K562 (cell line): ENCODE measurements around the gene SLC17A4. TPM values are rescaled to one million over a fixed set of nuclear protein-coding genes. Genes with fewer than 3 reads are reported as not detected.

ENCODE experiments used
- ATAC-seq: fragments of 200-7000 bp; cut with Tn5 transposase; 3 replicates; pipeline ENCODE4 v1.9.1; 2020; ENCODE audit warnings: moderate library complexity
- BruUV-seq: library from RNA; stranded (reverse); fragments of 400-500 nt; replicated peaks from 2 replicates; lab custom pipeline; 2021; lab: Mats Ljungman, UMichigan
- CTCF ChIA-PET: fragments of 300-600 bp; formaldehyde crosslinking; extraction: SDS; loops from one replicate; lab custom pipeline; 2021; ENCODE audit warnings: low intra/inter-chr PET ratio; lab: Yijun Ruan, JAX
- POLR2A ChIA-PET: fragments of 300-600, 350-650 bp; sonication (Branson Sonifier 250); formaldehyde crosslinking; extraction: SDS; loops from one replicate; lab custom pipeline; 2021; ENCODE audit warnings: antibody characterized with exemption, inconsistent platforms; lab: Yijun Ruan, JAX
- DNase-seq, 4 experiments: peaks; one replicate each; pipeline versions ENCODE4 v3.0.0 to v3.0.0-alpha.2; 2011 to 2018; ENCODE audit warnings: low spot score in 3 of 4, mixed read lengths in 3 of 4; ENCODE audit errors: extremely low read depth in 1 of 4
- FAIRE-seq: peaks from 2 replicates; lab custom pipeline; 2011; peaks lifted over from hg19 to GRCh38; lab: Jason Lieb, UNC
- H2AFZ ChIP-seq: 2 replicates; pipeline ENCODE4 v1.6.0; 2011; ENCODE audit warnings: low read depth, low read length, control low read depth, inconsistent platforms
- H3K27ac ChIP-seq: fragments of 200-600 bp; 3 replicates; pipeline ENCODE4 v1.8.0; 2011; ENCODE audit warnings: low read depth, mild to moderate bottlenecking, control low read depth, inconsistent platforms, low read length, moderate library complexity, mixed read lengths; ENCODE audit errors: extremely low read depth
- H3K27me3 ChIP-seq, 2 experiments: fragments of 300-600 bp in 1 of 2; 2 replicates in 1 of 2; 3 replicates in 1 of 2; pipeline versions ENCODE4 v1.6.0 to v1.8.0; 2011; ENCODE audit warnings: inconsistent platforms in 2 of 2, low read length in 2 of 2, mild to moderate bottlenecking in 1 of 2, mixed read lengths in 1 of 2, moderate library complexity in 1 of 2; ENCODE audit not compliant: control insufficient read depth in 2 of 2, insufficient read depth in 2 of 2
- H3K36me3 ChIP-seq: fragments of 300-600 bp; 3 replicates; pipeline ENCODE4 v1.8.0; 2011; ENCODE audit warnings: mild to moderate bottlenecking, low read length, inconsistent platforms; ENCODE audit not compliant: control insufficient read depth, insufficient read depth
- H3K4me1 ChIP-seq, 2 experiments: fragments of 200-600 bp in 1 of 2; replicated peaks in 1 of 2; 2 replicates in 1 of 2; 3 replicates in 1 of 2; pipeline versions ENCODE4 v1.5.1 to v1.8.0; 2011; ENCODE audit warnings: inconsistent platforms in 2 of 2, low read length in 2 of 2, mild to moderate bottlenecking in 1 of 2, mixed read lengths in 1 of 2, moderate library complexity in 1 of 2; ENCODE audit not compliant: control insufficient read depth in 2 of 2, insufficient read depth in 2 of 2
- H3K4me2 ChIP-seq: 2 replicates; pipeline ENCODE4 v1.6.1; 2011; ENCODE audit warnings: low read length, control low read depth, inconsistent platforms, mixed read lengths; ENCODE audit not compliant: insufficient read depth
- H3K4me3 ChIP-seq: fragments of 200-600 bp; sonication (generic), shearing (Covaris generic); 2 replicates; pipeline ENCODE4 v1.5.1; 2016; ENCODE audit warnings: control low read depth, inconsistent platforms
- H3K79me2 ChIP-seq: fragments of 200-600 bp; 3 replicates; pipeline ENCODE4 v1.8.0; 2011; ENCODE audit warnings: low read length, inconsistent platforms; ENCODE audit not compliant: control insufficient read depth, insufficient read depth
- H3K9ac ChIP-seq, 2 experiments: 2 replicates each; pipeline versions ENCODE4 v1.6.0 to v1.6.1; 2011; ENCODE audit warnings: low read depth in 2 of 2, low read length in 2 of 2, control low read depth in 1 of 2, inconsistent platforms in 1 of 2, mild to moderate bottlenecking in 1 of 2, mixed read lengths in 1 of 2; ENCODE audit not compliant: insufficient read depth in 1 of 2
- H3K9me1 ChIP-seq: one replicate; pipeline ENCODE4 v1.6.0; 2011; ENCODE audit warnings: inconsistent platforms, mild to moderate bottlenecking, low read length, moderate library complexity; ENCODE audit not compliant: control insufficient read depth, insufficient read depth
- H3K9me3 ChIP-seq: replicated peaks from 2 replicates; pipeline ENCODE4 v1.5.1; 2011; ENCODE audit warnings: low read depth, low read length, inconsistent platforms; ENCODE audit not compliant: control insufficient read depth, insufficient read depth
- H4K20me1 ChIP-seq: replicated peaks from 2 replicates; pipeline ENCODE4 v1.6.1; 2011; ENCODE audit warnings: low read length, inconsistent platforms, mixed read lengths; ENCODE audit not compliant: control insufficient read depth, insufficient read depth
- DNMT1 ChIP-seq: fragments of 450-650 bp; IDR thresholded peaks from 2 replicates; pipeline ENCODE4 v1.6.1; 2016; ENCODE audit warnings: antibody characterized with exemption, mild to moderate bottlenecking
- SPI1 ChIP-seq: IDR thresholded peaks from 2 replicates; pipeline ENCODE4 v1.6.1; 2011; ENCODE audit warnings: low read depth, low read length, control low read depth, borderline replicate concordance
- TCF3 ChIP-seq: sonication (generic); formaldehyde crosslinking; IDR thresholded peaks from 2 replicates; pipeline ENCODE4 v1.4.0; 2020; ENCODE audit warnings: mild to moderate bottlenecking, missing genetic modification reagents
- ZFP36 ChIP-seq: fragments of 150-350 bp; IDR thresholded peaks from 2 replicates; pipeline ENCODE4 v1.6.1; 2018; ENCODE audit warnings: low read length, low read depth; ENCODE audit not compliant: partially characterized antibody
- ZNF589 ChIP-seq: fragments of 200-800 bp; sonication (Bioruptor generic); IDR thresholded peaks from 2 replicates; pipeline ENCODE4 v1.6.1; 2016; ENCODE audit warnings: low read depth, missing genetic modification characterization, missing compliant biosample characterization
- WGBS: fragments of 100-300 bp; shearing (Covaris generic); methylation state at CpG from one replicate; pipeline ENCODE4 v1.1.6; 2016; ENCODE audit warnings: low coverage, mixed read lengths; ENCODE audit not compliant: insufficient coverage; ENCODE audit errors: missing lambda C conversion rate; 5-methylcytosine and 5-hydroxymethylcytosine counted together
- in situ Hi-C: fragments of 300-500 bp; cut with MboI; formaldehyde crosslinking; loops from 4 replicates; pipeline ENCODE4 v1.15.0; 2018; ENCODE audit warnings: inconsistent platforms, mixed read lengths
- intact Hi-C: fragments of 100-400 bp; cut with micrococcal nuclease; formaldehyde crosslinking; loops from 2 replicates; pipeline ENCODE4 v1.14.2; 2022
- polyA plus RNA-seq, 8 experiments: library from polyadenylated mRNA; depleted of rRNA in 4 of 8; stranded (reverse) in 5 of 8; unstranded in 3 of 8; fragments of >200 nt; fragmentation: Nextera tagmentation in 2 of 8; fragmentation: Illumina TruSeq in 1 of 8; extraction: Ambion mirVana in 2 of 8; extraction: Trizol in 1 of 8; gene quantifications; 2 replicates each; pipeline versions ENCODE4 v1.2.1 to v1.2.3, GENCODE V29; 2011 to 2014; ENCODE audit warnings: inconsistent platforms in 1 of 8, missing spikeins in 1 of 8
- total RNA-seq, 7 experiments: library from RNA; depleted of rRNA in 6 of 7; stranded (reverse); fragments of >200 nt in 6 of 7; fragmentation: Illumina TruSeq in 2 of 7; extraction: Trizol in 2 of 7; gene quantifications; 2 replicates each; pipeline versions ENCODE4 v1.2.1 to v1.2.3, GENCODE V29; 2011 to 2021; ENCODE audit warnings: low replicate concordance in 1 of 7
- TF ChIP-seq, protein P1 (sequence below): fragments of 450-650 bp; formaldehyde crosslinking; IDR thresholded peaks from 2 replicates; pipeline ENCODE4 v1.4.0; 2020; ENCODE audit warnings: mild to moderate bottlenecking, moderate library complexity

SLC17A4 gene
- total and polyA plus RNA-seq, 9 of the 15 experiments (the other 6 are each of a cell fraction or from before 2014, with no cell fraction given): not detected

DNA sequence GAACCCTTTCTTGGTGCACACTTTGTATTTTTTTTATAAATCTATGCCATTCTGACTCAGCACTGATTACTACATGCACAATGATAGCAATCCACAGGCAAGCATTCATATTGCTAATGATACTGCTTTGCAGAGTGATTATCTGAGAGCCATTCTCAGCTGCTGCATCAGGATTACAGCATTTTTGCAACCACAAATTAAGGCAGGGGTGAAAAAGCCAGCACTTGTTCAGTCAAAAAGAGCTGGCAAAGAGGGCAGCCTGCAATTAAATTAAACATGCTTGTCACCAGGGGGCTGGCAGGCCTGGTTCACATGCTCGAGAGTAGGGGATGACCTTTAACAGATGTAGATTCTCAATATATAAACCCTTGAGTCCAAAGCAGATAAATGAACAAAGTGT is 40.7 kb upstream of the SLC17A4 start (continued):
- TF ChIP-seq, protein P1, sequence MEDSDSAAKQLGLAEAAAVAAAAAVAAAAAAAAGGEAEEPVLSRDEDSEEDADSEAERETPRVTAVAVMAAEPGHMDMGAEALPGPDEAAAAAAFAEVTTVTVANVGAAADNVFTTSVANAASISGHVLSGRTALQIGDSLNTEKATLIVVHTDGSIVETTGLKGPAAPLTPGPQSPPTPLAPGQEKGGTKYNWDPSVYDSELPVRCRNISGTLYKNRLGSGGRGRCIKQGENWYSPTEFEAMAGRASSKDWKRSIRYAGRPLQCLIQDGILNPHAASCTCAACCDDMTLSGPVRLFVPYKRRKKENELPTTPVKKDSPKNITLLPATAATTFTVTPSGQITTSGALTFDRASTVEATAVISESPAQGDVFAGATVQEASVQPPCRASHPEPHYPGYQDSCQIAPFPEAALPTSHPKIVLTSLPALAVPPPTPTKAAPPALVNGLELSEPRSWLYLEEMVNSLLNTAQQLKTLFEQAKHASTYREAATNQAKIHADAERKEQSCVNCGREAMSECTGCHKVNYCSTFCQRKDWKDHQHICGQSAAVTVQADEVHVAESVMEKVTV (CRISPR knock-in tag): no peak

DNA sequence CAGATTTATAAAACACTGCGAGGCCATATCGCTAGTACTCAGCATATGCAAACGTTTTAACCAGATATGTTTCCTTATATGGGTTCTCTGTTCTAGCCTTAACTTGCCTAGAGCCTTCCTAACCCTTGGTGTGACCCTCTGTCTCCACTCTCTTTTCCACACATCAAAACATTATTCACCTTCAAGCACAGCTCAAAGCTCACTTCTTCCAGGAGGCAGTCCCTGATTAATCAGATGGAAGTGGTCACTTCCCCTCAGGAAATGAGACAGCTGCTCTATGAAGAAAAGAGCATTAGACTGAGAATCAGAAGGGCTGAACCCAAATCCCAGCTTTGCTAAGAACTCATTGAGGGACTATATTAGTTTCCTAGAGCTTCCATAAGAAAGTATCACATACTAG is 39.8 kb upstream of the SLC17A4 start:
- FAIRE-seq: no peak
- Histone ChIP-seq H3K9ac (no peak overlapping the region), H3K27me3 (peaks cover 4 to 10% of the 10 kb centered on the region in 2 experiments), H4K20me1 (no peaks in the 10 kb centered on the region), H3K9me1 (no peaks in the 10 kb centered on the region), H3K79me2 (no peaks in the 10 kb centered on the region), H3K4me3 (no peak overlapping the region), H3K36me3 (no peaks in the 10 kb centered on the region), H3K4me1 (no peaks in the 10 kb centered on the region), H3K4me2 (no peak overlapping the region), H3K9me3 (no peaks in the 10 kb centered on the region), H3K27ac (no peak overlapping the region), H2AFZ (no peak overlapping the region)
- 1% methylated on average over 3 of the region's 3 CpGs for WGBS
- ChIA-PET CTCF (no interaction called here), POLR2A (interaction anchor here (1.1 to 1.4 kb wide), 2 partner anchors 23 to 36 kb away, joined by 3 read pairs; no protein-coding TSS in a partner anchor)
- BruUV-seq: no TSS peak
- TF ChIP-seq SPI1: peak; percentile 37; the same call in 1 of the 2 replicates
- TF ChIP-seq DNMT1: no peak
- no peak for TF ChIP-seq TCF3
- TF ChIP-seq ZFP36: peak; percentile 58
- no peak for TF ChIP-seq ZNF589 (CRISPR knock-in tag)
- in situ Hi-C loops (no loop called here), intact Hi-C loops (loop anchor here (5.0 to 10.0 kb wide), 2 partner anchors 42 to 440 kb away; partner anchors contain the start of gene CARMIL1)
- DNase-seq: no peak
- no peak for ATAC-seq
